Stimulated activated CD8-positive, alpha-beta memory T cell treated with anti-CD3 and anti-CD28 coated beads, Interleukin-7, amount 100 ng/mL, for 1 hour (primary cell): ENCODE results near the gene SLIT3.

Experiments used
- DNase-seq, 2 donors: peaks; one replicate each; pipeline ENCODE4 v3.0.0-alpha.2; 2020; ENCODE audit warnings: low read depth in 2 of 2

The SLIT3 gene

GRCh38 chr5:168740811-168741213 is 560.1 kb downstream of the SLIT3 start:
- no peak for DNase-seq

- no peak for DNase-seq
Measured at GRCh38 chr5:168740092-168740800, 560.7 kb downstream of the SLIT3 start.

GRCh38 chr5:168737066-168737465 is 563.9 kb downstream of the SLIT3 start:
- DNase-seq, result no peak

GRCh38 chr5:168736281-168736831 is 564.6 kb downstream of the SLIT3 start:
- no peak for DNase-seq

GRCh38 chr5:168734620-168735300 is 566.2 kb downstream of the SLIT3 start:
- DNase-seq, result no peak

GRCh38 chr5:168734119-168734518 is 566.8 kb downstream of the SLIT3 start:
- DNase-seq, result no peak

- no peak for DNase-seq
Measured at GRCh38 chr5:168728546-168729211, 572.3 kb downstream of the SLIT3 start.

- DNase-seq, result no peak
Measured at GRCh38 chr5:168727547-168727946, 573.4 kb downstream of the SLIT3 start.

GRCh38 chr5:168726342-168726741 is 574.6 kb downstream of the SLIT3 start:
- no peak for DNase-seq

GRCh38 chr5:168724227-168724626 is 576.7 kb downstream of the SLIT3 start:
- no peak for DNase-seq

- DNase-seq, result no peak
Measured at GRCh38 chr5:168723037-168723436, 577.9 kb downstream of the SLIT3 start.

GRCh38 chr5:168721966-168722365 is 579.0 kb downstream of the SLIT3 start:
- DNase-seq, result no peak

GRCh38 chr5:168721002-168721753 is 579.8 kb downstream of the SLIT3 start:
- no peak for DNase-seq

GRCh38 chr5:168720575-168720974 is 580.4 kb downstream of the SLIT3 start:
- DNase-seq, result no peak

GRCh38 chr5:168714046-168714445 is 586.9 kb downstream of the SLIT3 start:
- no peak for DNase-seq

- no peak for DNase-seq
Measured at GRCh38 chr5:168713051-168713450, 587.9 kb downstream of the SLIT3 start.

- DNase-seq, result no peak
Measured at GRCh38 chr5:168712280-168712924, 588.5 kb downstream of the SLIT3 start.

- DNase-seq, result no peak
Measured at GRCh38 chr5:168710706-168711105, 590.2 kb downstream of the SLIT3 start.

- DNase-seq, result no peak
Measured at GRCh38 chr5:168707716-168708695, 592.9 kb downstream of the SLIT3 start.

GRCh38 chr5:168706655-168707069 is 594.3 kb downstream of the SLIT3 start:
- no peak for DNase-seq
